Ovary (tissue), 9 donors: ENCODE results near the gene SLAMF7. TPM values are rescaled to one million over a fixed set of nuclear protein-coding genes. Genes with fewer than 3 reads are reported as not detected.

Source experiments
- DNase-seq, 5 donors: peaks; one replicate each; pipeline ENCODE4 v3.0.0-alpha.2; 2019 to 2020
- H3K27ac ChIP-seq, 2 donors: fragments of 200-600 bp; one replicate each; pipeline versions ENCODE4 v1.5.1 to v1.8.0; 2019 to 2022
- H3K27me3 ChIP-seq: fragments of 200-600 bp; one replicate; pipeline ENCODE4 v1.8.0; 2022
- H3K36me3 ChIP-seq: fragments of 200-600 bp; sonication (generic); one replicate; pipeline ENCODE4 v1.5.1; 2019
- H3K4me1 ChIP-seq: one replicate; pipeline ENCODE4 v1.8.1; 2013; ENCODE audit warnings: mild to moderate bottlenecking, moderate library complexity; ENCODE audit not compliant: insufficient read depth
- H3K4me3 ChIP-seq: fragments of 200-600 bp; sonication (generic); one replicate; pipeline ENCODE4 v1.5.1; 2017
- H3K9me3 ChIP-seq, 2 donors: fragments of 200-600 bp in 1 of 2; sonication (generic) in 1 of 2; one replicate each; pipeline versions ENCODE4 v1.5.1 to v1.8.1; 2013 to 2019; ENCODE audit warnings: mild to moderate bottlenecking in 1 of 2, moderate library complexity in 1 of 2
- CTCF ChIP-seq, 3 donors: fragments of 450-650 bp in 2 of 3; fragments of 200-600 bp in 1 of 3; IDR thresholded peaks; one replicate each; pipeline versions ENCODE4 v1.5.1 to v1.8.0; 2016 to 2022; ENCODE audit warnings: antibody characterized with exemption in 3 of 3, mild to moderate bottlenecking in 1 of 3
- EP300 ChIP-seq: sonication (generic); formaldehyde crosslinking; IDR thresholded peaks from one replicate; pipeline ENCODE4 v1.6.1; 2017; ENCODE audit warnings: antibody characterized with exemption
- POLR2A ChIP-seq: fragments of 450-650 bp; IDR thresholded peaks from one replicate; pipeline ENCODE4 v1.6.1; 2017; ENCODE audit warnings: antibody characterized with exemption, mild to moderate bottlenecking, moderate library complexity
- WGBS, 3 donors: extraction: QIAGEN DNeasy Blood & Tissue Kit in 1 of 3; methylation state at CpG; one replicate each; pipeline versions ENCODE4 v1.1.5 to v1.1.7; 2013 to 2017; 5-methylcytosine and 5-hydroxymethylcytosine counted together
- intact Hi-C, 4 donors: fragments of 100-400 bp; cut with DNase I; formaldehyde crosslinking; loops; one replicate each; pipeline versions ENCODE4 v1.11.0 to v1.15.1; 2022 to 2023
- polyA plus RNA-seq, 2 donors: library from polyadenylated mRNA; stranded (reverse); fragments of 200-250 nt in 1 of 2; fragments of 350-450 nt in 1 of 2; fragmentation: Illumina TruSeq in 1 of 2; extraction: RNeasy Lipid Tissue Mini Kit (QIAGEN cat#74804) in 1 of 2; gene quantifications; one replicate each; pipeline ENCODE4 v1.2.3, GENCODE V29; 2013 to 2014
- total RNA-seq, 7 donors: library from RNA; depleted of rRNA in 2 of 7; stranded (reverse); fragments of >200 nt in 2 of 7; fragmentation: NEBNext Ultra II Directional in 3 of 7; extraction: Animal tissue kit (Norgen Biotek cat#: 25700) in 3 of 7; gene quantifications; one replicate each; pipeline versions ENCODE4 v1.1.0 to v1.2.4, GENCODE V29; 2016 to 2023
- donor health status: DM: no; HTN: no; CAD: no; lungs with moderate emphysema.
- donor health status: DM: no; HTN: no; CAD: no.
- donor health status: Bipolar disorder and iron deficiency.
- donor health status: DM: yes; HTN: yes; CAD: no.
- donor health status: DM: no; HTN: no; CAD: no.
- donor health status: DM: yes; HTN: yes; CAD: no.

Gene SLAMF7
- total and polyA plus RNA-seq, 9 donors: 0.32 to 7.3 (median 0.84) TPM; not detected in 1

GRCh38 chr1:160777486-160778089 lies 38.5 kb downstream of the SLAMF7 start:
- TF ChIP-seq POLR2A (no peak), CTCF (IDR thresholded peaks at IDR 0.05) (no peak), EP300 (no peak)
- no peak for DNase-seq

GRCh38 chr1:160778976-160779375 lies 39.9 kb downstream of the SLAMF7 start:
- TF ChIP-seq EP300 (no peak), POLR2A (no peak), CTCF (IDR thresholded peaks at IDR 0.05) (no peak)
- Histone ChIP-seq H3K27me3 (no peaks in the 10 kb centered on the region), H3K4me3 (no peak overlapping the region), H3K27ac (no peak overlapping the region), H3K36me3 (no peaks in the 10 kb centered on the region), H3K9me3 (no peaks in the 10 kb centered on the region), H3K4me1 (no peaks in the 10 kb centered on the region)
- WGBS, 3 donors: 90 to 94% (median 92%) methylated on average over 6 of the region's 6 CpGs
- DNase-seq: no peak
- intact Hi-C loops: no loop called here

More at GRCh38 chr1:160777486-160778089, 38.5 kb downstream of the SLAMF7 start:
- H3K4me1 ChIP-seq: no peaks in the 10 kb centered on the region
- no peak overlapping the region for H3K27ac ChIP-seq
- no peaks in the 10 kb centered on the region for H3K36me3 ChIP-seq
- 60 to 70% (median 62%) methylated on average over 7 of the region's 7 CpGs for WGBS, 3 donors
- intact Hi-C loops: no loop called here
- no peaks in the 10 kb centered on the region for H3K9me3 ChIP-seq
- no peaks in the 10 kb centered on the region for H3K27me3 ChIP-seq
- no peak overlapping the region for H3K4me3 ChIP-seq

GRCh38 chr1:160779626-160780397 lies 40.8 kb downstream of the SLAMF7 start:
- Histone ChIP-seq H3K36me3 (no peaks in the 10 kb centered on the region), H3K27me3 (no peaks in the 10 kb centered on the region), H3K4me3 (no peak overlapping the region), H3K27ac (no peak overlapping the region), H3K4me1 (no peaks in the 10 kb centered on the region), H3K9me3 (no peaks in the 10 kb centered on the region)
- 91 to 93% (median 91%) methylated on average over 18 of the region's 18 CpGs for WGBS, 3 donors
- intact Hi-C loops: no loop called here
- DNase-seq: no peak
- TF ChIP-seq POLR2A: no peak
- TF ChIP-seq CTCF (IDR thresholded peaks at IDR 0.05): no peak

- TF ChIP-seq EP300 (no peak), CTCF (IDR thresholded peaks at IDR 0.05) (no peak), POLR2A (no peak)
- Histone ChIP-seq H3K27ac (no peak overlapping the region), H3K9me3 (no peaks in the 10 kb centered on the region), H3K4me1 (no peaks in the 10 kb centered on the region), H3K36me3 (no peaks in the 10 kb centered on the region), H3K27me3 (no peaks in the 10 kb centered on the region), H3K4me3 (no peak overlapping the region)
- intact Hi-C loops: no loop called here
- DNase-seq: no peak
- WGBS, 3 donors: 91 to 100% (median 97%) methylated on average over 2 of the region's 2 CpGs
These were observed 41.3 kb downstream of the SLAMF7 start for GRCh38 chr1:160780398-160780755.
